Gastroesophageal sphincter (tissue), 3 donors: ENCODE measurements around the gene FBLIM1.

Source experiments
- EP300 ChIP-seq: sonication (generic); formaldehyde crosslinking; IDR thresholded peaks from one replicate; pipeline ENCODE4 v1.6.1; 2017; ENCODE audit warnings: antibody characterized with exemption, mild to moderate bottlenecking
- POLR2A ChIP-seq, 2 donors: fragments of 450-650 bp; IDR thresholded peaks; one replicate each; pipeline ENCODE4 v1.6.1; 2017; ENCODE audit warnings: antibody characterized with exemption in 2 of 2, mild to moderate bottlenecking in 2 of 2, moderate library complexity in 1 of 2
- POLR2AphosphoS5 ChIP-seq: sonication (generic); formaldehyde crosslinking; IDR thresholded peaks from one replicate; pipeline ENCODE4 v1.6.1; 2017; ENCODE audit warnings: antibody characterized with exemption
- TF ChIP-seq, protein P1 (sequence below), 4 experiments: fragments of 200-600 bp in 2 of 4; fragments of 450-650 bp in 2 of 4; sonication (generic) in 1 of 4; IDR thresholded peaks; one replicate each; pipeline ENCODE4 v1.5.1; 2017 to 2019; ENCODE audit warnings: antibody characterized with exemption in 4 of 4, mild to moderate bottlenecking in 2 of 4, moderate library complexity in 2 of 4

DNA sequence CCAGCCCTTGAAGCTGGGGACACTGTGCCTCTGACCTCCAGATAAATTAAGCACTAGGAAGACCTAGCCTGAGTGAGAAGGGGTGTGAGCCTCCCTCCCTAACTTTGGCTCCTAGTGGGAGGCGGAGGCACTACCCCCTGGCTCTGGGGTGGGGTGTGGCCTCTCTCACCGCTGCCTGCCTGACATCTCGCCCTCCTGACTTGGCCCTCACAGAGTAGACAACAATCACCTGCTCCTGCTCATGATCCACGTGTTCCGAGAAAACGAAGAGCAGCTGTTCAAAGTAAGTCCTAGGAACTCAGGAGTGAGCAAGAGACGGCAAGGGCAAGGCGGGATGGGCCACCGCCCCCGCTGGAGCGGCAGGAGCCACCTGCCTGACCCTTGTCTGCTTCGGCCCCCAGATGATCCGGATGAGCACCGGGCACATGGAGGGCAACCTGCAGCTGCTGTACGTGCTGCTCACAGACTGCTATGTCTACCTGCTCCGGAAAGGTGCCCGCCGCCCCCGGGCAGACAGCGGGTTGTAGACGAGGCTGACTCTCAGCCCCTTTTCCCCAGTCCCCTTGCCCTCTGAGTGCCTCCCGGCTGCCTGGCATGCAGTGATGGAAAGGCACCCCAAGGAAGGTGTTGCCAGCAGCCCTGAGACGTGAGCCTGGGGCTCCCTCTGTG, 30.6 kb upstream of the FBLIM1 start:
- no peak for TF ChIP-seq EP300
- no peak for TF ChIP-seq POLR2A (IDR thresholded peaks at IDR 0.05)
- TF ChIP-seq, protein P1, sequence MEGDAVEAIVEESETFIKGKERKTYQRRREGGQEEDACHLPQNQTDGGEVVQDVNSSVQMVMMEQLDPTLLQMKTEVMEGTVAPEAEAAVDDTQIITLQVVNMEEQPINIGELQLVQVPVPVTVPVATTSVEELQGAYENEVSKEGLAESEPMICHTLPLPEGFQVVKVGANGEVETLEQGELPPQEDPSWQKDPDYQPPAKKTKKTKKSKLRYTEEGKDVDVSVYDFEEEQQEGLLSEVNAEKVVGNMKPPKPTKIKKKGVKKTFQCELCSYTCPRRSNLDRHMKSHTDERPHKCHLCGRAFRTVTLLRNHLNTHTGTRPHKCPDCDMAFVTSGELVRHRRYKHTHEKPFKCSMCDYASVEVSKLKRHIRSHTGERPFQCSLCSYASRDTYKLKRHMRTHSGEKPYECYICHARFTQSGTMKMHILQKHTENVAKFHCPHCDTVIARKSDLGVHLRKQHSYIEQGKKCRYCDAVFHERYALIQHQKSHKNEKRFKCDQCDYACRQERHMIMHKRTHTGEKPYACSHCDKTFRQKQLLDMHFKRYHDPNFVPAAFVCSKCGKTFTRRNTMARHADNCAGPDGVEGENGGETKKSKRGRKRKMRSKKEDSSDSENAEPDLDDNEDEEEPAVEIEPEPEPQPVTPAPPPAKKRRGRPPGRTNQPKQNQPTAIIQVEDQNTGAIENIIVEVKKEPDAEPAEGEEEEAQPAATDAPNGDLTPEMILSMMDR (IDR thresholded peaks at IDR 0.05), result no peak
- no peak for TF ChIP-seq POLR2AphosphoS5
